Endodermal cell (in vitro differentiated cells): ENCODE results near the gene TMEM39B. TPM values are rescaled to one million over a fixed set of nuclear protein-coding genes. Genes with fewer than 3 reads are reported as not detected.
A peak's percentile ranks its signal among the peaks of the same experiment; 100 is the strongest.
"Not testable (repeated sequence)": the region's sequence is repeated elsewhere in the genome, so short reads cannot be mapped to it uniquely, and the experiment has no call there.

ENCODE experiments used
- DNase-seq: peaks from one replicate; pipeline ENCODE4 v3.0.0-alpha.2; 2017
- H3K27ac ChIP-seq: 2 replicates; pipeline ENCODE4 v1.5.1; 2013; ENCODE audit warnings: mild to moderate bottlenecking, low read depth, low read length, moderate library complexity
- H3K27me3 ChIP-seq: 2 replicates; pipeline ENCODE4 v1.6.1; 2013; ENCODE audit warnings: mild to moderate bottlenecking, low read length, moderate library complexity; ENCODE audit not compliant: insufficient read depth, control insufficient read depth, poor library complexity, severe bottlenecking
- H3K36me3 ChIP-seq: 2 replicates; pipeline ENCODE4 v1.7.0; 2013; ENCODE audit warnings: mild to moderate bottlenecking, low read length, moderate library complexity; ENCODE audit not compliant: control insufficient read depth, insufficient read depth
- H3K4me1 ChIP-seq: one replicate; pipeline ENCODE4 v1.7.0; 2013; ENCODE audit warnings: low read length; ENCODE audit not compliant: control insufficient read depth, insufficient read depth
- H3K4me3 ChIP-seq: 2 replicates; pipeline ENCODE4 v1.5.1; 2013; ENCODE audit warnings: mild to moderate bottlenecking, low read length, moderate library complexity
- H3K9ac ChIP-seq: 2 replicates; pipeline ENCODE4 v1.6.1; 2013; ENCODE audit warnings: mild to moderate bottlenecking, low read length, moderate library complexity; ENCODE audit not compliant: poor library complexity, severe bottlenecking; ENCODE audit errors: extremely low read depth
- H3K9me3 ChIP-seq: 2 replicates; pipeline ENCODE4 v1.6.1; 2013; ENCODE audit warnings: mild to moderate bottlenecking, low read length, moderate library complexity; ENCODE audit not compliant: control insufficient read depth
- H3K27ac Mint-ChIP-seq: 2 replicates; pipeline ENCODE4 v1.8.0; 2020; ENCODE audit warnings: mixed read lengths
- H3K27me3 Mint-ChIP-seq: 2 replicates; pipeline ENCODE4 v1.8.0; 2021; ENCODE audit warnings: mild to moderate bottlenecking, mixed read lengths; ENCODE audit not compliant: insufficient read depth
- H3K36me3 Mint-ChIP-seq: 2 replicates; pipeline ENCODE4 v1.8.0; 2020; ENCODE audit warnings: low read depth, mixed read lengths
- H3K4me1 Mint-ChIP-seq: 2 replicates; pipeline ENCODE4 v1.8.0; 2020; ENCODE audit warnings: mixed read lengths
- H3K4me3 Mint-ChIP-seq: 2 replicates; pipeline ENCODE4 v1.8.0; 2020; ENCODE audit warnings: mild to moderate bottlenecking, moderate library complexity, mixed read lengths
- H3K9me3 Mint-ChIP-seq: 2 replicates; pipeline ENCODE4 v1.8.0; 2020; ENCODE audit warnings: mild to moderate bottlenecking, mixed read lengths
- CTCF ChIP-seq: fragments of 200-600 bp; sonication (generic); conservative IDR thresholded peaks from 2 replicates; pipeline ENCODE4 v1.5.0; 2021; ENCODE audit warnings: antibody characterized with exemption, mild to moderate bottlenecking
- WGBS, 2 experiments: methylation state at CpG; one replicate each; pipeline versions ENCODE4 v1.1.5 to v1.1.7; 2013; ENCODE audit warnings: missing lambda C conversion rate in 2 of 2, mixed read lengths in 1 of 2; ENCODE audit not compliant: insufficient coverage in 1 of 2, insufficient read length in 1 of 2; 5-methylcytosine and 5-hydroxymethylcytosine counted together
- total RNA-seq, 2 donors: library from RNA; stranded (reverse); fragmentation: NEBNext Ultra II Directional in 1 of 2; extraction: Animal tissue kit (Norgen Biotek cat#: 25700) in 1 of 2; gene quantifications; 2 replicates in 1 of 2; 3 replicates in 1 of 2; pipeline ENCODE4 v1.2.1, GENCODE V29; 2021

Gene TMEM39B
- total RNA-seq, 2 donors from 2014 or later, result 11.0 to 20.3 TPM

- Histone ChIP-seq H3K9ac (no peak overlapping the region), H3K36me3 (peaks cover 67% of the 10 kb centered on the region), H3K27me3 (no peaks in the 10 kb centered on the region), H3K27ac (peak overlapping the region; percentile 84), H3K9me3 (no peaks in the 10 kb centered on the region), H3K4me1 (no peaks in the 10 kb centered on the region), H3K4me3 (no peak overlapping the region)
- peaks cover 5% of the 10 kb centered on the region for H3K4me1 Mint-ChIP-seq
- peaks cover 54% of the 10 kb centered on the region for H3K36me3 Mint-ChIP-seq
- no peaks in the 10 kb centered on the region for H3K27me3 Mint-ChIP-seq
- no peak overlapping the region for H3K4me3 Mint-ChIP-seq
- no peak for TF ChIP-seq CTCF
- WGBS, 2 experiments, result 89 to 96% methylated on average over 2 to 4 of the region's 4 CpGs
- peak overlapping the region; percentile 85 for H3K27ac Mint-ChIP-seq
- no peaks in the 10 kb centered on the region for H3K9me3 Mint-ChIP-seq
- DNase-seq, result no peak
Measured at GRCh38 chr1:32062867-32063230, 9.9 kb upstream of the TMEM39B start.

- 100% methylated on average over 1 of the region's 1 CpG; no CpG with 5 or more reads in 1 of the 2 experiments for WGBS, 2 experiments
- Mint-ChIP-seq H3K27me3 (no peaks in the 10 kb centered on the region), H3K9me3 (no peaks in the 10 kb centered on the region), H3K27ac (peak overlapping the region; percentile 85), H3K36me3 (peaks cover 51% of the 10 kb centered on the region), H3K4me3 (no peak overlapping the region), H3K4me1 (peaks cover 5% of the 10 kb centered on the region)
- peak; percentile 69 for TF ChIP-seq CTCF
- H3K4me1 ChIP-seq, result no peaks in the 10 kb centered on the region
- peak overlapping the region; percentile 84 for H3K27ac ChIP-seq
- peaks cover 63% of the 10 kb centered on the region for H3K36me3 ChIP-seq
- DNase-seq, result peak; percentile 49
- H3K27me3 ChIP-seq, result no peaks in the 10 kb centered on the region
- no peak overlapping the region for H3K9ac ChIP-seq
- no peaks in the 10 kb centered on the region for H3K9me3 ChIP-seq
- no peak overlapping the region for H3K4me3 ChIP-seq
Measured at GRCh38 chr1:32063261-32063681, 9.5 kb upstream of the TMEM39B start.

DNA sequence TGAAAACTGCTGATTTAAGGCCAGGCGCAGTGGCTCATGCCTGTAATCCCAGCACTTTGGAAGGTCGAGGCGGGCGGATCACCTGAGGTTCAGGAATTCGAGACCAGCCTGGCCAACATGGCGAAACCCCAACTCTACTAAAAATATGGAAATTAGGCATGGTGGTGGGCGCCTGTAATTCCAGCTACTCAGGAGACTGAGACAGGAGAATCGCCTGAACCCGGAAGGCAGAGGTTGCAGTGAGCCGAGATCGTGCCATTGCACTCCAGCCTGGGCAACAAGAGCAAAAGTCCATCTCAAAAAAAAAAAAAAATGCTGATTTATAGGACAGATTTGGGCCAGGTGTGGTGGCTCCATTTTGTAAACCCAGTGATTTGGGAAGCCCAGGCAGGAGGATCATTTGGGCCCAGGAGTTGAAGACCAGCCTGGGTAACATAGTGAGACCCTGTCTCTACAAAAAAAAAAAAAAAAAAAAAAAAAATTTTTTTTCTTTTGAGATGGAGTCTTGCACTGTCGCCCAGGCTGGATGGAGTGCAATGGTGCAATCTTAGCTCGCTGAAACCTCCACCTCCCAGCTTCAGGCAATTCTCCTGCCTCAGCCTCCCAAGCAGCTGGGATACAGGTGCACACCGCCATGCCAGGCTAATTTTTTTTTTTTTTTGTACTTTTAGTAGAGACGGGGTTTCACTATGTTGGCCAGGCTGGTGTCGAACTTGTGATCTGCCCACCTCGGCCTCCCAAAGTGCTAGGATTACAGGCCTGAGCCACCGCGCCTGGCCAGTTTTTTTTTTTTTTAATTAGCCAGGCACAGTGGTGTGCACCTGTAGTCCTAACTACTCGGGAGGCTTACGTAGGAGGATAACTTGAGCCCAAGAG lies 6.9 kb upstream of the TMEM39B start:
- not testable (repeated sequence) for H3K9me3 ChIP-seq, H3K27me3 Mint-ChIP-seq, H3K4me3 Mint-ChIP-seq, H3K27me3 ChIP-seq, H3K9me3 Mint-ChIP-seq, H3K4me1 ChIP-seq, H3K27ac ChIP-seq, H3K9ac ChIP-seq, DNase-seq, H3K27ac Mint-ChIP-seq, H3K4me3 ChIP-seq, H3K4me1 Mint-ChIP-seq
- H3K36me3 ChIP-seq, result peaks cover 37% of the 10 kb centered on the region
- WGBS, 2 experiments, result 93 to 94% methylated on average over 13 to 21 of the region's 21 CpGs
- H3K36me3 Mint-ChIP-seq, result peaks cover 25% of the 10 kb centered on the region
